SK-N-SH (cell line): ENCODE measurements around the gene MRAP. TPM values are rescaled to one million over a fixed set of nuclear protein-coding genes. Genes with fewer than 3 reads are reported as not detected.

Source experiments
- CTCF ChIA-PET: fragments of 300-600, 350-600 bp; formaldehyde crosslinking; extraction: SDS; loops from one replicate; lab custom pipeline; 2021; lab: Yijun Ruan, JAX
- POLR2A ChIA-PET: fragments of 350-600 bp; sonication (Branson Sonifier 250); formaldehyde crosslinking; extraction: SDS; loops from one replicate; lab custom pipeline; 2020; ENCODE audit warnings: antibody characterized with exemption, inconsistent platforms; lab: Yijun Ruan, JAX
- DNase-seq: peaks from one replicate; pipeline ENCODE4 v3.0.0; 2012
- H2AFZ ChIP-seq: fragments of 200-600 bp; sonication (generic); 2 replicates; pipeline ENCODE4 v1.8.1; 2016; ENCODE audit warnings: antibody characterized with exemption, mild to moderate bottlenecking, low read depth
- H3F3A ChIP-seq: fragments of 200-600 bp; sonication (generic); replicated peaks from 2 replicates; pipeline ENCODE3; 2016; ENCODE audit warnings: antibody characterized with exemption, mild to moderate bottlenecking; ENCODE audit not compliant: insufficient read depth
- H3K27ac ChIP-seq, 2 experiments: fragments of 200-500 bp in 1 of 2; fragments of 200-600 bp in 1 of 2; sonication (Bioruptor generic) in 1 of 2; sonication (generic), shearing (Covaris generic) in 1 of 2; 2 replicates each; pipeline versions ENCODE4 v1.5.1 to v1.6.1; 2014 to 2016; ENCODE audit warnings: low read depth in 2 of 2, inconsistent platforms in 1 of 2, low read length in 1 of 2, mild to moderate bottlenecking in 1 of 2, mixed read lengths in 1 of 2
- H3K27me3 ChIP-seq: fragments of 200-600 bp; sonication (generic), shearing (Covaris generic); 2 replicates; pipeline ENCODE4 v1.6.1; 2016; ENCODE audit warnings: mixed run types; ENCODE audit not compliant: insufficient read depth
- H3K36me3 ChIP-seq, 2 experiments: fragments of 200-500 bp in 1 of 2; fragments of 200-600 bp in 1 of 2; sonication (Bioruptor generic) in 1 of 2; sonication (generic) in 1 of 2; replicated peaks in 1 of 2; 2 replicates each; pipeline versions ENCODE3 to v1.5.1; 2014 to 2016; ENCODE audit warnings: low read length in 1 of 2, mild to moderate bottlenecking in 1 of 2; ENCODE audit not compliant: insufficient read depth in 2 of 2, control insufficient read depth in 1 of 2
- H3K4me1 ChIP-seq, 2 experiments: fragments of 200-500 bp in 1 of 2; fragments of 200-600 bp in 1 of 2; sonication (Bioruptor generic) in 1 of 2; sonication (generic), shearing (Covaris generic) in 1 of 2; 2 replicates each; pipeline versions ENCODE4 v1.5.1 to v1.6.1; 2014 to 2016; ENCODE audit warnings: low read depth in 1 of 2, low read length in 1 of 2, mixed run types in 1 of 2; ENCODE audit not compliant: insufficient read depth in 2 of 2, control insufficient read depth in 1 of 2
- H3K4me2 ChIP-seq: fragments of 200-600 bp; sonication (generic), shearing (Covaris generic); 2 replicates; pipeline ENCODE4 v1.6.1; 2017; ENCODE audit warnings: mixed run types
- H3K4me3 ChIP-seq, 2 experiments: fragments of 200-500 bp in 1 of 2; fragments of 200-600 bp in 1 of 2; sonication (Bioruptor generic) in 1 of 2; sonication (generic), shearing (Covaris generic) in 1 of 2; 2 replicates each; pipeline versions ENCODE4 v1.5.1 to v1.8.1; 2014 to 2016; ENCODE audit warnings: low read depth in 2 of 2, inconsistent platforms in 1 of 2, low read length in 1 of 2, mild to moderate bottlenecking in 1 of 2, mixed read lengths in 1 of 2, moderate library complexity in 1 of 2
- H3K79me2 ChIP-seq: fragments of 200-600 bp; sonication (generic); 2 replicates; pipeline ENCODE4 v1.8.1; 2017; ENCODE audit warnings: mild to moderate bottlenecking; ENCODE audit not compliant: insufficient read depth
- H3K9ac ChIP-seq: fragments of 200-600 bp; sonication (generic); 2 replicates; pipeline ENCODE4 v1.6.1; 2017; ENCODE audit warnings: mixed run types
- H3K9me2 ChIP-seq: fragments of 200-600 bp; sonication (generic); 2 replicates; pipeline ENCODE4 v1.6.1; 2017; ENCODE audit warnings: mixed run types
- H3K9me3 ChIP-seq: fragments of 200-600 bp; sonication (generic); 2 replicates; pipeline ENCODE4 v1.6.1; 2017; ENCODE audit warnings: mixed run types, mild to moderate bottlenecking, moderate library complexity
- H4K20me1 ChIP-seq: fragments of 200-600 bp; sonication (generic); 2 replicates; pipeline ENCODE4 v1.6.1; 2017; ENCODE audit warnings: mild to moderate bottlenecking, mixed run types; ENCODE audit not compliant: insufficient read depth
- CHD2 ChIP-seq: fragments of 150-350 bp; IDR thresholded peaks from 2 replicates; pipeline ENCODE4 v1.6.1; 2018; ENCODE audit warnings: low read length; ENCODE audit not compliant: partially characterized antibody
- FOSL2 ChIP-seq: IDR thresholded peaks from 2 replicates; pipeline ENCODE4 v1.4.0; 2012; ENCODE audit warnings: low read depth, mild to moderate bottlenecking, moderate library complexity, borderline replicate concordance
- GABPA ChIP-seq: IDR thresholded peaks from 2 replicates; pipeline ENCODE4 v1.4.0; 2012; ENCODE audit warnings: low read depth, mild to moderate bottlenecking
- GATA2 ChIP-seq: sonication (generic); formaldehyde crosslinking; IDR thresholded peaks from 2 replicates; pipeline ENCODE4 v1.5.0; 2020; ENCODE audit warnings: mild to moderate bottlenecking, missing genetic modification reagents
- JUND ChIP-seq: IDR thresholded peaks from 2 replicates; pipeline ENCODE4 v1.4.0; 2012
- MEF2A ChIP-seq: IDR thresholded peaks from 2 replicates; pipeline ENCODE4 v1.4.0; 2012; ENCODE audit warnings: low read depth, borderline replicate concordance
- MXI1 ChIP-seq: IDR thresholded peaks from 2 replicates; pipeline ENCODE4 v1.6.1; 2012; ENCODE audit warnings: mild to moderate bottlenecking, low read depth, low read length, improper control_type of control experiment
- RAD21 ChIP-seq: IDR thresholded peaks from 2 replicates; pipeline ENCODE4 v1.6.1; 2012; ENCODE audit warnings: mild to moderate bottlenecking, low read length
- SIN3A ChIP-seq: IDR thresholded peaks from 2 replicates; pipeline ENCODE4 v1.6.1; 2012; ENCODE audit warnings: low read depth, mild to moderate bottlenecking, low read length, moderate library complexity, borderline replicate concordance
- SMC3 ChIP-seq: IDR thresholded peaks from 2 replicates; pipeline ENCODE4 v1.6.1; 2012; ENCODE audit warnings: low read depth, low read length, improper control_type of control experiment
- TCF12 ChIP-seq: IDR thresholded peaks from 2 replicates; pipeline ENCODE4 v1.4.0; 2012
- WGBS: methylation state at CpG from one replicate; pipeline ENCODE4 v1.1.6; 2017; ENCODE audit warnings: low lambda C conversion rate; 5-methylcytosine and 5-hydroxymethylcytosine counted together
- polyA plus RNA-seq, 3 experiments: library from polyadenylated mRNA; depleted of rRNA; stranded (reverse); fragments of >200 nt; gene quantifications; 2 replicates each; pipeline ENCODE4 v1.2.3, GENCODE V29; 2012
- TF ChIP-seq, protein P1 (sequence below): fragments of 200-600 bp; sonication (generic); IDR thresholded peaks from 2 replicates; pipeline ENCODE4 v1.6.1; 2017; ENCODE audit warnings: antibody characterized with exemption, mild to moderate bottlenecking, moderate library complexity
- TF ChIP-seq, protein P2 (sequence below): IDR thresholded peaks from 2 replicates; pipeline ENCODE4 v1.4.0; 2012; ENCODE audit warnings: low read depth
- TF ChIP-seq, protein P3 (sequence below): IDR thresholded peaks from 2 replicates; pipeline ENCODE4 v1.4.0; 2012; ENCODE audit warnings: low read depth, borderline replicate concordance
- TF ChIP-seq, protein P4 (sequence below): fragments of 150-350 bp; IDR thresholded peaks from 2 replicates; pipeline ENCODE4 v1.6.1; 2016; ENCODE audit warnings: mild to moderate bottlenecking, low read depth, low read length

The MRAP gene
- polyA plus RNA-seq, 1 of the 3 experiments (the other 2 are of a cell fraction) = not detected

DNA sequence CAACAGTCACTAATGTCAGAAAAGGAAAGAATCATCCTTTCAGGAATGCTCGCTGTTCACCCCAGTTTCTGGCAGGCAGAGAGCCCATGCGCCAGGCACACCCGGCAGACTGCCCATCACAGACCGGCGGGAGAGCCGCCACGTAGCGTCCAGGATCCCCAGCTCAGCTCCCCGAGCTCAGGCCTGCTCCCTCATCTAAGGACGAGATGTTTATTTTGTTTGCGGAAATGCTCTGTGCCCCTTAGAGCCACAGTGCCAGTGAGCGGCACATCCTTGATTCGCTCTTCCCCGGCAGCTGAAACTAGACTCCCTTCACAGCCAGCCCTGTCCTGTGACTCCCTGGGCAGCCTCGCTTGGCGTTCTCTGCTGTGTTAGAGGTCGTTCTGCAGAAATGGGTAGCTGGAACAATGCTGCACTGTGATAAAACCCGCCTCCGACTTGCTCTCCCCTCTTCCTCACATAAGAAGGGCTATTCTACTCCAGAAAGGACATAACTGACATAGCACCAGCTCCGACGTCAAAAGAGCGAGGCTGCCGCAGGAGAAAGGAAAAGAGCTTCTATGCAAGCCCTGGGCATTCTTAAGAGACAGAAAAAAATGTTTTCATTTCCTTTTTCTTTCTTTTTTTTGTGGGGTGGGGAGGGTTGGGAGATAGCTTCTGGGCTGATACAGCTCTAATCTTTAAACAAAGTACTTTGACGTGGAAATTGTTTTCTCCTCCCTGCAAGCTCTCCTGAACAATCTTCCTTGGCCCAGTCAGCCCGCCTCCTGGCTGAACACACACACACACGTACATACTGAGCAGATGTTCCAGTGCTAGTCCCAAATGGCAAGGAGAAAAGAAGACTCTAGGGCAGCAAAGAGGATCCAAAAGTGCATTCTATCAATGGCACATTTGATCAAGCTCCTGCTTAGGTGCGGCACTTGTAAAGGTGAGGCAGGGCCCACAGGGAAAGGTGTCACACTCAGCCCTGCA lies 37.2 kb downstream of the MRAP start:
- H3K27me3 ChIP-seq = no peaks in the 10 kb centered on the region
- no peaks in the 10 kb centered on the region for H3K9me2 ChIP-seq
- CTCF ChIA-PET = interaction anchor here (1.1 to 1.2 kb wide), 2 partner anchors 11 to 36 kb away, joined by 3 read pairs; no protein-coding TSS in a partner anchor
- no peak for DNase-seq
- 89% methylated on average over 27 of the region's 27 CpGs for WGBS
- TF ChIP-seq CHD2 (no peak), RAD21 (no peak), GATA2 (CRISPR knock-in tag) (no peak), FOSL2 (no peak), JUND (no peak), GABPA (no peak), SMC3 (no peak), SIN3A (no peak), MEF2A (no peak), TCF12 (no peak), MXI1 (no peak)
- TF ChIP-seq, protein P1, sequence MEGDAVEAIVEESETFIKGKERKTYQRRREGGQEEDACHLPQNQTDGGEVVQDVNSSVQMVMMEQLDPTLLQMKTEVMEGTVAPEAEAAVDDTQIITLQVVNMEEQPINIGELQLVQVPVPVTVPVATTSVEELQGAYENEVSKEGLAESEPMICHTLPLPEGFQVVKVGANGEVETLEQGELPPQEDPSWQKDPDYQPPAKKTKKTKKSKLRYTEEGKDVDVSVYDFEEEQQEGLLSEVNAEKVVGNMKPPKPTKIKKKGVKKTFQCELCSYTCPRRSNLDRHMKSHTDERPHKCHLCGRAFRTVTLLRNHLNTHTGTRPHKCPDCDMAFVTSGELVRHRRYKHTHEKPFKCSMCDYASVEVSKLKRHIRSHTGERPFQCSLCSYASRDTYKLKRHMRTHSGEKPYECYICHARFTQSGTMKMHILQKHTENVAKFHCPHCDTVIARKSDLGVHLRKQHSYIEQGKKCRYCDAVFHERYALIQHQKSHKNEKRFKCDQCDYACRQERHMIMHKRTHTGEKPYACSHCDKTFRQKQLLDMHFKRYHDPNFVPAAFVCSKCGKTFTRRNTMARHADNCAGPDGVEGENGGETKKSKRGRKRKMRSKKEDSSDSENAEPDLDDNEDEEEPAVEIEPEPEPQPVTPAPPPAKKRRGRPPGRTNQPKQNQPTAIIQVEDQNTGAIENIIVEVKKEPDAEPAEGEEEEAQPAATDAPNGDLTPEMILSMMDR = no peak
- TF ChIP-seq, protein P2, sequence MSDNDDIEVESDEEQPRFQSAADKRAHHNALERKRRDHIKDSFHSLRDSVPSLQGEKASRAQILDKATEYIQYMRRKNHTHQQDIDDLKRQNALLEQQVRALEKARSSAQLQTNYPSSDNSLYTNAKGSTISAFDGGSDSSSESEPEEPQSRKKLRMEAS = no peak
- TF ChIP-seq, protein P3, sequence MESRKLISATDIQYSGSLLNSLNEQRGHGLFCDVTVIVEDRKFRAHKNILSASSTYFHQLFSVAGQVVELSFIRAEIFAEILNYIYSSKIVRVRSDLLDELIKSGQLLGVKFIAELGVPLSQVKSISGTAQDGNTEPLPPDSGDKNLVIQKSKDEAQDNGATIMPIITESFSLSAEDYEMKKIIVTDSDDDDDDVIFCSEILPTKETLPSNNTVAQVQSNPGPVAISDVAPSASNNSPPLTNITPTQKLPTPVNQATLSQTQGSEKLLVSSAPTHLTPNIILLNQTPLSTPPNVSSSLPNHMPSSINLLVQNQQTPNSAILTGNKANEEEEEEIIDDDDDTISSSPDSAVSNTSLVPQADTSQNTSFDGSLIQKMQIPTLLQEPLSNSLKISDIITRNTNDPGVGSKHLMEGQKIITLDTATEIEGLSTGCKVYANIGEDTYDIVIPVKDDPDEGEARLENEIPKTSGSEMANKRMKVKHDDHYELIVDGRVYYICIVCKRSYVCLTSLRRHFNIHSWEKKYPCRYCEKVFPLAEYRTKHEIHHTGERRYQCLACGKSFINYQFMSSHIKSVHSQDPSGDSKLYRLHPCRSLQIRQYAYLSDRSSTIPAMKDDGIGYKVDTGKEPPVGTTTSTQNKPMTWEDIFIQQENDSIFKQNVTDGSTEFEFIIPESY = no peak
- TF ChIP-seq, protein P4, sequence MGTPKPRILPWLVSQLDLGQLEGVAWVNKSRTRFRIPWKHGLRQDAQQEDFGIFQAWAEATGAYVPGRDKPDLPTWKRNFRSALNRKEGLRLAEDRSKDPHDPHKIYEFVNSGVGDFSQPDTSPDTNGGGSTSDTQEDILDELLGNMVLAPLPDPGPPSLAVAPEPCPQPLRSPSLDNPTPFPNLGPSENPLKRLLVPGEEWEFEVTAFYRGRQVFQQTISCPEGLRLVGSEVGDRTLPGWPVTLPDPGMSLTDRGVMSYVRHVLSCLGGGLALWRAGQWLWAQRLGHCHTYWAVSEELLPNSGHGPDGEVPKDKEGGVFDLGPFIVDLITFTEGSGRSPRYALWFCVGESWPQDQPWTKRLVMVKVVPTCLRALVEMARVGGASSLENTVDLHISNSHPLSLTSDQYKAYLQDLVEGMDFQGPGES = no peak
- no peak overlapping the region for H3K4me3 ChIP-seq
- peaks cover 5% of the 10 kb centered on the region; the same call in 1 of the 2 replicates for H3K79me2 ChIP-seq
- H4K20me1 ChIP-seq = no peaks in the 10 kb centered on the region
- no peak overlapping the region for H3K9ac ChIP-seq
- 0 out of 2 replicates have a peak, but pooled peaks cover 8% of the 10 kb centered on the region for H3K9me3 ChIP-seq
- H3F3A ChIP-seq = peaks cover 17% of the 10 kb centered on the region
- POLR2A ChIA-PET = interaction anchor here (0.8 to 1.3 kb wide), 2 partner anchors 11 to 23 kb away, joined by 3 read pairs; no protein-coding TSS in a partner anchor
- H3K4me2 ChIP-seq = no peak overlapping the region
- no peaks in the 10 kb centered on the region for H3K4me1 ChIP-seq
- no peak overlapping the region for H3K27ac ChIP-seq
- no peak overlapping the region for H2AFZ ChIP-seq
- H3K36me3 ChIP-seq = peaks cover 78 to 87% of the 10 kb centered on the region in 2 experiments
